ENCODE data around the gene CHPF2. TPM values are rescaled to one million over a fixed set of nuclear protein-coding genes. Genes with fewer than 3 reads are reported as not detected.

The CHPF2 gene
- total RNA-seq, 1 experiment from 2014 or later: 44.0 TPM

DNA sequence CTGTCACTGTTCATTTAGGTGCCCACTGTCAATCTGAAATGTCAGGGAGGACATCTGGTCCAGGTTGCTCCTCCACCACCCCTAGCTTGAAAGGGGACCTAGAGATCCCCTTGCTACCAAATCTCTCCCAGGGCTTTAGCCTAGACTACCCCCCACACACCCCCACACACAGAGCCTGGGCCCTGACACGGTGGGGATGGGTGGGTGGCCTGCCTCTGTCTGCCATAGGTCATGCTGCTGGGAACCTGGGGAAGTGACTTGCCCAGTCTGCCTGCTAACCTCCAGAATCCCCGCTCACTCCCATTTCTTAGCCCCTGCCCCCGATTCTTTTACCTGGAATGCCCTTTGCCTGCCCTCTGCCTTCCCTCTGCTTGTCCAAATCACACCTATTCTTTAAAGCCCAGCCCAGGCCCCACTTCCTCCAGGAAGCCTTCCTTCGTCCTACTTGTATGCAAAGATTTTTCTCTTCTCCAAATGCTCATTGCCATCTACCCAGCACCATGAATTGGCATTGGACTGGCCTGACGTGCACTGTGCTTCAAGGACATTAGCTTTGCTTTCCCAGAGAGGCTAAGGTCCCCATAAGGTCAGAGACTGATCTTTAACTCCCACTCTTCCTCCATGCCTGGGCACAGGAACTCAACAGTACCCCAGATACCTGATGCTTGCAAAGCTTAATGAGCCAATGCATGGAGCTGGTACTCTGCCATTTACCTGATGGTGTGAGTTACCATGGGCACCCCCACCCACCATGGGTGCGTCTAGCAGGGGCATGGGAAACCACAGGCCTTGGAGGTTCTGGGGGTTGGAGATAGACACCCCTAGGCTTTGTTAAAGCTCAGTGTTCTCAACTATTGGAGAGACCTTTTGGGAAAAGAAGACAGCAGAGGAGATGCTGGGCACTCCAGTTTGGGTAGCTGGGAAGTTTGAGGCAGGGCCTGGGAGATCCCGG is 18.2 kb downstream of the CHPF2 start:
- no peak for DNase-seq (ENCODE audit: low read depth, low spot score)
- in situ Hi-C loops (cut with HindIII; ENCODE audit: low pct_unique_long_range_greater_than_20kb, low sequenced_read_pairs): loop anchor here (10.0 kb wide), 1 partner anchor 54 kb away; no protein-coding TSS in a partner anchor

DNA sequence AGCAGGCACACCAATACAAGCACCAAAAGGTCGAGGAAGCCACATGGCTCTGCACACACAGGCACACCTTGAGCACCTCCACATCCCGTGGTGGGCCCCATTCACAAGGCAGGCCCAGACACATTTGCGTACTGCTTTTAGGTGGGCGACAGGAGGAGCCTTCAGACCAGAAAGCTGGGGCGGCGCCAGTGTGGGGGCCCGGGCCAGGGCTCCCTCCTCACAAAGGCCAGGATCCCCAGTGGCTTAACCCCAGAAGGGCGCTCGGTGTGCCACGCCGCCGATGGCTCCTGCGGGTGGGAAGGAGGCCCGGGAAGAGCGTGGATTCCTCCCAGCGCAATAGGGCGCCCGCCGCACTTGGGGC is 19.0 kb downstream of the CHPF2 start:
- DNase-seq (ENCODE audit: low read depth, low spot score): no peak
- in situ Hi-C loops (cut with HindIII; ENCODE audit: low pct_unique_long_range_greater_than_20kb, low sequenced_read_pairs): loop anchor here (10.0 kb wide), 1 partner anchor 53 kb away; no protein-coding TSS in a partner anchor

DNA sequence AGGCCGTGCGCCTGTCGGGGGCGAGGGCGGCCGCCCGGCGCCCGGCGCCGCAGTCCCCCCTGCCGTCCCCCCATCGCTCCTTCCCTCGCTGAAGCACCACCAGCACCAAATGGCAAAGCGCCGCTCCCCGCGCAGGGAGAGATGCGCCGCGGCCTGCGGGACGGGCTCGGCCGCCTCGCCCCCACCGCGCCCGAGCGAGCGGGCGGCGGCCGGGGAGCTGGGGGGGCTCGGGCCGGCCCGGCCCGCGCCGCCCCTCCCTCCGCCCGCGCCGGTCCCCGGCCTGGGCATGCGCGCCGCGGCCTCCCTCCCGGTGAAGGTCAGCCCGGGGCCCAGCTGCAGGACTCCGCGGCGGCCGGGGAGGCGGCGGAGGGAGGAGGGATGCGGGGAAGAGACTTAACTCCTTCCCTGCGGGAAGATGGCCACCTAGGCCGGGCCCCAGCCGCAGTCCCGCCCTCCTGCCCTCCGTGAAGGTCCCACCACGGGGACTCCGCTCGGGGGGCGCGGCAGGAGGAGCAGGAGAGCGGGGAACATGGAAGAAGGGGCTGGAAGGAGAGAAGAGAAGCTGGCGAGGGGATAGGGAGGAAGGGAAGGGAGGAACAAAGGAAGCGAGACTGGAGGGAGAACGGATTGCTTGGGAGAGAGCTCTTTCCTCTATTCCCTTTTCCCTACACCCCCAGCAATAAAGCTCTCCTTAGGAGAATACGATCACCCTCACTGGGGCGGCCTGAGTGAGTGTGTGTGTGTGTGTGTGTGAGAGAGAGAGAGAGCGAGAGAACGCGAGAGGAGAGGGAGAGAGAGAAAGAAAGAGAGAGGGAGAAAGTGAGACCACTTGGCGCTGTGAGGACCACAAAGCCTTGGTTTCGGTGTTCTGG is 19.6 kb downstream of the CHPF2 start:
- in situ Hi-C loops (cut with HindIII; ENCODE audit: low pct_unique_long_range_greater_than_20kb, low sequenced_read_pairs): loop anchor here (10.0 kb wide), 1 partner anchor 53 kb away; no protein-coding TSS in a partner anchor
- DNase-seq (ENCODE audit: low read depth, low spot score): peak; percentile 71

DNA sequence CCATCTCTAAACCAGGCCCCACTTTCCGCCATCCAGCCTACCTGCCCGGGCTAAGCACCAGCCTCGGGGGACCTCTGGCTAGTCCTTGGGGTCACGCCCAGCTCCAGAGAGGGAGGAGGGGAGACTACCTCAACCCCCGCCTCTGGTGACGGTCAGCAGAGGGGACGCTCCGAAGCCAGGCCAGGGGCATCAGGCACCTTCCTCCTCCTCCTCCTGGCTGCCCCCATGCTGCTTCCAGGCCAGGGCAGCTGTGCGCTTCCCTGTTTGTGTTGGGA is 20.2 kb downstream of the CHPF2 start:
- in situ Hi-C loops (cut with HindIII; ENCODE audit: low pct_unique_long_range_greater_than_20kb, low sequenced_read_pairs): loop anchor here (10.0 kb wide), 1 partner anchor 52 kb away; no protein-coding TSS in a partner anchor
- no peak for DNase-seq (ENCODE audit: low read depth, low spot score)

DNA sequence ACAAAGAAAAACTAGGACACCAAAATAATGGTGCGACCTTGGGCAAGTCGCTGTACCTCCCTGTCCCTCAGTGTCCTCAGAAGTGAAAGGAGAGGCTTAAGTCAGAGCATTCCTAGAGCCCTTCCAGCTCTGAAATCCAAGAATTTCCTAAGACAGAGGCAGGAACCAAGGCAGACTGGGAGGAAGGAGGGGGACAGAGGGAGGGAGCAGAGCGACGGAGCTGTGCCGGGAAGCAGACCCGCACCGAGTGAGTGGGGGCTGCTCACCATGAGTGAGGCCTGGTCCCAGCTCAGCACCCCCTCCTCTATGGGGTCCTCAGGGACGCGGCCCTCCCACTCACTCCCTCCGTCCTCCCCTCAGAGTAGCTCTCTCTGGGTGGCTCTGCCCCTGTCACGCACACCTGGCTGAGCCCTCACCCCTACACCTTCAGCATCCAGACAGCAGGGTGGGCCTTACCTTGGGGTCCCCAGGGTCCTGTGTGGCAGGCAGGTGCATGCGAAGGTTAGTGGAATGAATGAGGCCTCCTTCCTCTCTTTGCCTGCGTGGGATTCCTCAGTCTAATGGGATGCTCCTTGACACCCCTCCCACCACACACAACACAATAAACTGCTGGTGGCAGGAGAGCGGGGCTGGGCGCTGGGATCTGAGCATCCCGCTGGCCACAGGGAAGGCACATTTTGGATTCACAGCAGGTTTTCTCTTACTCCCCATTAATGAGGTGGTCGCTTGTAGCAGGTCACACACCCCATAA is 20.9 kb downstream of the CHPF2 start:
- in situ Hi-C loops (cut with HindIII; ENCODE audit: low pct_unique_long_range_greater_than_20kb, low sequenced_read_pairs): loop anchor here (10.0 kb wide), 1 partner anchor 52 kb away; no protein-coding TSS in a partner anchor
- DNase-seq (ENCODE audit: low read depth, low spot score): no peak

DNA sequence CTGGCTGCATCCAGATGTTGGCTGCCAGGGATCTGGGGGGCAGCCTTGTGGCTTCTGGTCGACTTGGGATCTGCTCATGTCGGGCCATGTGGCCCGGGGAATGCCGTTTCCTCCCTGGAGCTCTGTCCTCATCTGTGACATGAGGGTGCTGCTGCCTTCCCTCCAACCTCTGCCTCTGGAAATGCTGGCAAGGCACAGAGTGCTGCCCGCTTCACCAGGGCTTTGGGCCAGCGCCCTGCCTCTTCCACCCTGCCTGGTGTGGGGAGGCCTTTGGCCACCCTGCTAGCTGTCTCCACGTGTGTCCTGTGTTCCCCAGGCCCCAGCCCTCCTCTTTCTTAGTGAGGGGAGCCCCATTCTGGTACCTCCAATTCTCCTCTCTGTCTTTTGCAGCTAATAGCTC is 22.0 kb downstream of the CHPF2 start:
- no peak for DNase-seq (ENCODE audit: low read depth, low spot score)
- in situ Hi-C loops (cut with HindIII; ENCODE audit: low pct_unique_long_range_greater_than_20kb, low sequenced_read_pairs): loop anchor here (10.0 kb wide), 1 partner anchor 50 kb away; no protein-coding TSS in a partner anchor

DNA sequence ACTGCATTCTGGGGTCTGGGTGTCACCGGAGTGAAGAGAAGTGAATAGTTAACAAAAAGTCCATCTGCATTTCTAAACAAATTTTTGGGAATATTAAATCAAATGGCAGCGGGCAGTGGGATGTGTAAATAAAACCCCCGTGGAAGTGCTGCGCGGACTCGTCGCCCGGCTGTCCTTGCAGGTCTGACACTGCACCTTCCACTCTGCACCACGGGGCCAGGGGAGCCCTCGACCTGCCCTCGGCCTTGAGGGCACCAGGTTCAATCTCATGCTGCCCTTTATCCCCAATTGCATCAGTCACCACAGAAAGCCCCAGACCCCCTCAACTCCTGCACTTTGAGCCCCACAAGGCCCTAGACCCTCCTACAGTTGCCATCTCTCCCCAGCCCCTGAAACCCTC is 22.6 kb downstream of the CHPF2 start:
- no peak for DNase-seq (ENCODE audit: low read depth, low spot score)
- in situ Hi-C loops (cut with HindIII; ENCODE audit: low pct_unique_long_range_greater_than_20kb, low sequenced_read_pairs): loop anchor here (10.0 kb wide), 1 partner anchor 50 kb away; no protein-coding TSS in a partner anchor

DNA sequence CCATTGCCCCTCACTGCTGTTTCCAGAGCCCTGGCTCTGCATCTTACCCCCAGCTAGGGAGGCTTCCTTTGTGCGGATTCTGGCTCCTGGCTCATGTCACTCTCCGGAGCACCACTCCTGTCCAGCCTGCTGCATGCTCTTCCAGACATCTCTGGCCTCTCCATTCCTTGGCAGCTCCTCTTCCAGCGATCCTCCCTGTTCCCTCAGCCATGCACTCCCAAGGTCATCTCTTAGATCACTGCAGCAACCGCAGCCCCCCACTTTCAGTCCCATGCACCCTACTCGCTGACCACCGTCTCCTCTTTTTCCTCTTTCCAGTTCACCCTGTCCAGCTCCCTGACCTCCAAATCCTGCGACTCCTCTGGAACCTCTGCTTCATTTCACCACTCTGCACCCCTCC is 23.1 kb downstream of the CHPF2 start:
- no peak for DNase-seq (ENCODE audit: low read depth, low spot score)
- in situ Hi-C loops (cut with HindIII; ENCODE audit: low pct_unique_long_range_greater_than_20kb, low sequenced_read_pairs): loop anchor here (10.0 kb wide), 1 partner anchor 49 kb away; no protein-coding TSS in a partner anchor

DNA sequence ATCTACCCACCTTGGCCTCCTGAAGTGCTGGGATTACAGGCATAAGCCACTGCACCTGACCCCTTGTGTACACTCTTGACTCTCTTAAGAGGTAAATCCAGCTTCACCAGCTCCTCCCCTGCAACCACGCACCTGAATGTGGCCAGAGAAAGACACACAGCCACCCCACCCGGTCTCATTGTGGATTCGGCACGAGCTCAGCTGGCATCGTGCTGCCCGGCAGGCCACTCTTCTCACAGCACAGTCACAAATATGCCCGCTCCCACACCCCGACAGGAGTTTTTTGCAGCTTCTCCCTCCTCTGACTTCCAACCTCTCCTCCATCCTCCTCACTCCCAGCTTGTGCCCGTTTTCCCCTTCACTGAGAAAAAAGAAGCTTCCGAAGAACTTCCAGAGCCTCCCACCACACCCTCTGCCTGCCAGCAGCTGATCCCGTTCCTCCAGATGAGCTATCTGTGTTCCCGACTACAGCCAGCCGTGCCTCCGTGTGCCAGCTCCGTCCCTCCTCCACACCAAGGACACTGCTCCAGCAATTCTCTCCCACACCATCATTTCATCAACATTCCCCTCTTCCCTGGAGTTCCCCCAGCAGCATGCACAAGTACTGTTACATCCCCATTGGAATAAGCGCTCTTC is 24.2 kb downstream of the CHPF2 start:
- in situ Hi-C loops (cut with HindIII; ENCODE audit: low pct_unique_long_range_greater_than_20kb, low sequenced_read_pairs): loop anchor here (10.0 kb wide), 1 partner anchor 48 kb away; no protein-coding TSS in a partner anchor
- no peak for DNase-seq (ENCODE audit: low read depth, low spot score)

DNA sequence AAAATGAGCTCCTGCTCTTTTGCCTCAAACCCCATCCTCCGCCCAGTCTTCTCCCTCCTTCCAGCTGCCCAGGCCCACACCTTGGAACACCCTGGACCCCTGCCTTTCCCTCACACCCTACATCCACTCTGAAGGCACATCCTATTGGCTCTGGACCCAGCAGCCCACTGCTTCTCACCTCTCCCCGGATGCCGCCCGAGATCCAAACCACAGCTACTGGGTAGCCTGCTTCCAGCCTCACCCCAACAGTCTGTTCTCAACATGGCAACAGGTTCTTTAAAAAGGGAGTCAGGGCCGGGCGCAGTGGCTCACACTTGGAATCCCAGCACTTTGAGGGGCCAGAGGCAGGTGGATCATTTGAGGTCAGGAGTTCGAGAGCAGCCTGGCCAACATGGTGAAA is 25.7 kb downstream of the CHPF2 start:
- no peak for DNase-seq (ENCODE audit: low read depth, low spot score)
- in situ Hi-C loops (cut with HindIII; ENCODE audit: low pct_unique_long_range_greater_than_20kb, low sequenced_read_pairs): loop anchor here (10.0 kb wide), 1 partner anchor 47 kb away; no protein-coding TSS in a partner anchor

DNA sequence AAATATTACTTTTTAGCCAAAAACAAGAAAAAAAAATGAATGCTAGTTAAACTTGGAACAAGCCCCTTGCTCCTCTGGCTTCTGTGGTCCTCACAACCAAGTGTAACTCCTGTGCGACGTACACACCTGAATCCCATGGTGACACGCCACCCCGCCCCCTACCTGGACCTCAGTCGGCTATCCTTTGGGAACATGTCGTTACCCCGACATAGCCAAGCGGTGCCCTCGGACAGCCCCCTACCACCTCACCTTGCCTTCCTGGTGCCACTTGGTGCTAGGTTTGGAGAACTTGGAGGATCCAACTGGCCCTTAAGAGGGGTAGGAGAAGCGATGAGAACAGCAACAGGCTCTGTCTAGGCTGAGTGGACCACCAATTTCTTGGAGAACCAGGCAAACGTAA is 28.2 kb downstream of the CHPF2 start:
- no peak for DNase-seq (ENCODE audit: low read depth, low spot score)
- in situ Hi-C loops (cut with HindIII; ENCODE audit: low pct_unique_long_range_greater_than_20kb, low sequenced_read_pairs): no loop called here

DNA sequence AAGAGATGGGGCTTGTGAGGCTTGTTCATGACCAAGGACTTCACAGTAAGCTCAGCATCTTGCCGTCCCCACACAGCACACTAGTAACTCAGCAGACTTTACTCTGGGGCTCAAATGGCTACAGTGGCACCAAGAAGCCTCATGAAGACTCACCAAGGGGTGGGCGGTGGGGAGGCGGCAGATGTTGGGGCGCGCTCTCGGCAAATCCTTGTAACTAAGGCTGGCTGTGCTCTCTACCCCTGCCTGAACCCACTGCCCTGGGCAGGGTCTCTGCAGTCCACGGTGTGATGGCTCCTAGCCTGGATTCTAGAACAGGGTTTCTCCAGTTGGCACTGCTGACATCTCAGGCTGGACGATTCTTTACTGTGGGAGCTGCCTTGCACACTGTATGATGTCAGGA is 28.6 kb downstream of the CHPF2 start:
- DNase-seq (ENCODE audit: low read depth, low spot score): no peak
- in situ Hi-C loops (cut with HindIII; ENCODE audit: low pct_unique_long_range_greater_than_20kb, low sequenced_read_pairs): no loop called here

DNA sequence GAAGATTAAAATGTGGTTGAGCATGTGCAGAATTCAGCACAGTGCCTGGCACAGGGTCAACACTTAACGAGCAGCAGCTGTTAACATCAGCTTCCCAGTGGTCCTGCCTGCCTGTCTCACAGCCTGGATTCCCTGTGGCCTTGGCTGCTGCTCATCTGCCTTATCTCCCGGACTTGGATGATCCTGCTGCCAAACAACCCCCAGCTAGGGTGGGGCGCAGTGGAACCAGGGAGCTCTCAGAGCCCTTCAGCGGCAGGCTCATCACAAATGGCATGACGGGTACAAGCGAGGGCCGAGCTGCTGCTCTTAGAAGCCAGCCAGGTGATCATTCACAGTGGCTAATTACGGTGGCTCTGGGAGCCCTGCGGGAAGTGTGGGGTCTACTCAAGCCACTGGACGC is 29.2 kb downstream of the CHPF2 start:
- no peak for DNase-seq (ENCODE audit: low read depth, low spot score)
- in situ Hi-C loops (cut with HindIII; ENCODE audit: low pct_unique_long_range_greater_than_20kb, low sequenced_read_pairs): no loop called here

DNA sequence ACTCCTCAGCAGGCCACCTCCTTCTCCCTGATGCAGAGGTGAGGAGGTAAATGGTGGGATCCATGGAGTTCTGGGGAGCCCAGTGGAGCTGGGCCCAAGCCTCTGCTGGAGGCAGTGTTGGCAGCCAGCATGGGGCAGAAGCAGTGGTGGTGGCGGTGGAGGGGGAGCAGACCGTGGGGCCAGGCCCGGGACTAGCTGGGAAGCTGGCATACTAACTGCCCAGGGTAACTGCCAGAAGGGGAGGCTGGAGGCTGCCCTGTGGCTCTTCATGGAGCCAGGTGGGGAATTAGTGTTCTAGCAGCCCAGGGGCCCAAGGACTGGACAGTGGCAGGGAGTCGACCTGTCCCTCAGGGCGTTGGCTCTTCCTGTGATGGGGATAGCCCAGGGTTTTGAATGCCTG is 32.3 kb downstream of the CHPF2 start:
- DNase-seq (ENCODE audit: low read depth, low spot score): no peak

DNA sequence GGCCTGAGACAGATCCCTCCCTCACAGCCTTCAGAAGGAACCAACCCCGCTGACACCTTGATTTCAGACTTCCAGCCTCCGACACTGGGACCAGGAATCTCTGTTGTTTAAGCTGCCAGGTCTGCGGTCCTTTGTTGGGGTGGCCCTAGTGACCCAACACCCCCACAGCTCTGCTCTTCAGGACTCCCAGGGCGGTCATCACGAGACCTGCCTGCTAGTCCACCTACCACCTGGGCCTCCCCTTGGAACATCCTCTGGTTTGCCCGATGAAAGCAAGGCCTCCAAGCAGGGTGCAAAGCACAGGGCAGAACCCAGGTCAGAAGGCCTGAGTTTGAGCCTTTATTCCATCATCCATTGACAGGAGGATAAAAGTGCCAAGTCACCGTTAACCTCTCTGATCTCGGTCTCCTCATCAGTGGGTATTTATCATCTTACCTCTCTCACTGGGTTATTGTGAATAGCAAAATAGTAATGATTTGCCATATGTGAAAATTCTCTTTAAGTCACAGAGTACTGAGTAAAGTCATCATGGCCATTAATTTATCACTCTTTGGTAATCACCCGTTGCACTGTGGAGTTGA is 33.2 kb downstream of the CHPF2 start:
- in situ Hi-C loops (cut with HindIII; ENCODE audit: low pct_unique_long_range_greater_than_20kb, low sequenced_read_pairs): no loop called here
- DNase-seq (ENCODE audit: low read depth, low spot score): no peak

More for the DNA sequence above, 32.3 kb downstream of the CHPF2 start:
- in situ Hi-C loops (cut with HindIII; ENCODE audit: low pct_unique_long_range_greater_than_20kb, low sequenced_read_pairs): no loop called here

DNA sequence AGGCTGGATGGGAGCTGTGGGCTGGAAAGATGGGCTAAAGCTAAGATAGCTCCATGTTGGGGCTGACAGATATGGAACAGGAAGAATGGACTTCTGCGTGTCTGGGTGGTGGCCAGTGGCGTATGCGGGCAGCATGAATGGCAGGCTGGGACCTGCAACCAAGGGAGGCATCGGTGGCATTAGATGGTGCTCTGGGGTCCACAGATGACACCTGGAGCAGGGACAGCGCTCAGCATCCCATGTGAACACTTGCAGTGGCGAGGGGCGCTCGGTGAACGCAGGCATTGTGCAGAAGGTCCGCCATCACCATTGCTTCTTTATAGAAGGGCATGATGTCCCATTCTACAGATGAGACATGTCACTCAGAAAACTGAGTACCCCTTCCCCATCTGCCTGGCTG is 37.2 kb downstream of the CHPF2 start:
- DNase-seq (ENCODE audit: low read depth, low spot score): no peak
- in situ Hi-C loops (cut with HindIII; ENCODE audit: low pct_unique_long_range_greater_than_20kb, low sequenced_read_pairs): no loop called here
